Measurements from ENCODE around the gene SENP1. TPM values are rescaled to one million over a fixed set of nuclear protein-coding genes. Genes with fewer than 3 reads are reported as not detected.

Gene SENP1
- total and polyA plus RNA-seq, 2 of the 4 experiments (the other 2 are of a cell fraction): 7.2 to 25.3 TPM

DNA sequence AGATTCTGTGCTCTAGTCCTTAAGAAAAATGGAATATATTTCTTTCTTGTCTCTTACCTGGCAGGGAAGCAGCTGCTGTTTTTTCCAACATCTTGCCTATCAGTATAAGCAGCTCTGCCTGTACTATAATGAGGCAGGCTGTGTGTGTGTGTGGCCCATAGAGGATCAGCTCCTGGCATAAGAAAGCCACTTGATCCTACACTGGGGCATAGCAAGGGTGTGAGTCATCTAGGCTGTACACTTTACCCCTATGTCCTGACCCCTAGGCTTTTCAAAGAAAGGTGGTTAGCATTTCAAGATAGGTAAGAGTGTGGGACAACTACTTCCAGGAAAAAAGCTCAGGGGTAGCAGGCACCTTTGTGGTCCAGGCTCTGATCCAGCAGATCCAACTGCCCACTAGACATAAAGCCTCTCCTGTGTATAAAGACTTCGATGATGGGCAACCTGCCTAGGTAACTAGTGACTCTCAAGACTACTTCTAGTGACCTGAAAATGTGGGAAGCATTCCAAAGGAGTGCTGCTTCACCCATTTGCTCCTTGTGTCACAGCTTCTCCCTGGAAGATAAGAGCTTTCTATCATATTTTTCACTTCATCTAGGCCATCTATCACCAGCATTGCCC lies 4.9 kb upstream of the SENP1 start:
- no peak overlapping the region for H3K56ac ChIP-seq (ENCODE audit: extremely low read depth, insufficient read depth, low read length)
- H4K8ac ChIP-seq (ENCODE audit: low read depth in 2 of 2, low read length in 2 of 2): no peak overlapping the region
- TF ChIP-seq POLR2A (IDR thresholded peaks at IDR 0.05; ENCODE audit: low read depth, low read length): no peak
- TF ChIP-seq RCOR1 (IDR thresholded peaks at IDR 0.05; ENCODE audit: insufficient replicate concordance, low read length): no peak
- TF ChIP-seq, protein P1, sequence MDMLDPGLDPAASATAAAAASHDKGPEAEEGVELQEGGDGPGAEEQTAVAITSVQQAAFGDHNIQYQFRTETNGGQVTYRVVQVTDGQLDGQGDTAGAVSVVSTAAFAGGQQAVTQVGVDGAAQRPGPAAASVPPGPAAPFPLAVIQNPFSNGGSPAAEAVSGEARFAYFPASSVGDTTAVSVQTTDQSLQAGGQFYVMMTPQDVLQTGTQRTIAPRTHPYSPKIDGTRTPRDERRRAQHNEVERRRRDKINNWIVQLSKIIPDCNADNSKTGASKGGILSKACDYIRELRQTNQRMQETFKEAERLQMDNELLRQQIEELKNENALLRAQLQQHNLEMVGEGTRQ (IDR thresholded peaks at IDR 0.05; ENCODE audit: low read depth, low read length): no peak
- no peak for TF ChIP-seq BHLHE40 (IDR thresholded peaks at IDR 0.05; ENCODE audit: low read depth, low read length)
- TF ChIP-seq CEBPB (IDR thresholded peaks at IDR 0.05; ENCODE audit: low read depth, low read length): no peak
- TF ChIP-seq MAZ (IDR thresholded peaks at IDR 0.05; ENCODE audit: borderline replicate concordance, low read depth, low read length): no peak
- TF ChIP-seq RFX5 (IDR thresholded peaks at IDR 0.05; ENCODE audit: low read depth, low read length): no peak
- TF ChIP-seq MXI1 (IDR thresholded peaks at IDR 0.05; ENCODE audit: borderline replicate concordance, low read depth, low read length): no peak
- TF ChIP-seq CHD1 (IDR thresholded peaks at IDR 0.05; ENCODE audit: low read depth, low read length): no peak
- TF ChIP-seq RAD21 (IDR thresholded peaks at IDR 0.05; ENCODE audit: low read length): no peak
- ATAC-seq (ENCODE audit: low read depth): no peak
- no peak for DNase-seq
- H4K20me1 ChIP-seq (ENCODE audit: insufficient read depth, low read length): no peaks in the 10 kb centered on the region
- no peak overlapping the region for H3K9ac ChIP-seq (ENCODE audit: low read depth, low read length)
- no peak overlapping the region for H3K18ac ChIP-seq (ENCODE audit: low read depth, low read length)
- no CpG with 5 or more reads among the region's 1 CpG for WGBS, 2 experiments (ENCODE audit: extremely low coverage in 2 of 2, insufficient read length in 1 of 2)
- no peak overlapping the region for H3K23ac ChIP-seq (ENCODE audit: low read depth, low read length)
- H3K4me1 ChIP-seq (ENCODE audit: control insufficient read depth, insufficient read depth, low read length): peaks cover 5% of the 10 kb centered on the region
- intact Hi-C loops (cut with micrococcal nuclease) (no loop called here), in situ Hi-C loops (cut with MboI; ENCODE audit: low sequenced_read_pairs) (no loop called here), dilution Hi-C loops (cut with HindIII; ENCODE audit: low sequenced_read_pairs, unreplicated experiment) (no loop called here)
- H3K9me3 ChIP-seq (ENCODE audit: control insufficient read depth, insufficient read depth, low read length): no peaks in the 10 kb centered on the region
- H4K91ac ChIP-seq (ENCODE audit: insufficient read depth, low read depth, low read length): no peak overlapping the region
- no peak overlapping the region for H2AK9ac ChIP-seq (replicated peaks; ENCODE audit: low read depth, low read length, poor library complexity)
- ChIA-PET POLR2A (ENCODE audit: unreplicated experiment) (no interaction called here), CTCF (no interaction called here)
- no peak overlapping the region for H2AFZ ChIP-seq (replicated peaks; ENCODE audit: low read length, poor library complexity)
- no peak overlapping the region for H4K5ac ChIP-seq (ENCODE audit: low read depth, low read length)
- peaks cover 10 to 12% of the 10 kb centered on the region in 2 experiments; a peak in 1 of 4 replicates for H3K79me1 ChIP-seq (ENCODE audit: low read depth in 1 of 2, low read length in 2 of 2)
- H2BK5ac ChIP-seq (ENCODE audit: low read depth, low read length, poor library complexity, severe bottlenecking): no peak overlapping the region
- H3K9me1 ChIP-seq (ENCODE audit: insufficient read depth, low read length): no peaks in the 10 kb centered on the region
- no peak overlapping the region for H2BK20ac ChIP-seq (ENCODE audit: low read depth, low read length)
- no peaks in the 10 kb centered on the region for H3K36me3 ChIP-seq (ENCODE audit: control insufficient read depth, insufficient read depth, low read length)
- no peak overlapping the region for H2BK15ac ChIP-seq (ENCODE audit: low read depth, low read length)
- H2BK120ac ChIP-seq (ENCODE audit: low read depth, low read length): no peak overlapping the region
- no peak overlapping the region for H3K4ac ChIP-seq (ENCODE audit: low read depth, low read length)
- no peak overlapping the region for H3K4me2 ChIP-seq (ENCODE audit: low read depth, low read length)
- peaks cover 12% of the 10 kb centered on the region for H3K27me3 ChIP-seq (ENCODE audit: control insufficient read depth, insufficient read depth, low read length)
- no peak overlapping the region for H3K14ac ChIP-seq (replicated peaks; ENCODE audit: low read depth, low read length)
- no peak overlapping the region for H3K27ac ChIP-seq (ENCODE audit: insufficient read depth, low read length)
- BruUV-seq (replicated peaks): no TSS peak
- no peak overlapping the region for H2AK5ac ChIP-seq (ENCODE audit: low read depth, low read length)
- no peak overlapping the region for H3K4me3 ChIP-seq (ENCODE audit: insufficient read depth, low read depth, low read length)

All from IMR-90 (cell line).